ENCODE data around the gene AKT1S1. TPM values are rescaled to one million over a fixed set of nuclear protein-coding genes. Genes with fewer than 3 reads are reported as not detected.
"Not testable (repeated sequence)": the region's sequence is repeated elsewhere in the genome, so short reads cannot be mapped to it uniquely, and the experiment has no call there.

AKT1S1 gene
- total RNA-seq (10 to 100 TPM; 15.1 to 15.8 TPM), total RNA-seq (9.1 to 36.5 (median 22.3) reads per million in 172 experiments)
- polyA plus RNA-seq (2013, experiment 1 of 2) = 10.5 TPM
- 13.8 TPM for polyA plus RNA-seq (2013, experiment 2 of 2)

GRCh38 chr19:49877020-49877878 lies at the start of gene AKT1S1, which contains the start of gene TBC1D17:
Gene AKT1S1 (minus strand): TSS chr19:49877355. CDS start chr19:49873295, 4,060 bp downstream.
Gene TBC1D17 (plus strand): TSS chr19:49877702. CDS start chr19:49877724, 22 bp downstream.
- Mint-ChIP-seq H3K4me1 (ENCODE audit: low read depth) (peaks cover 18% of the 10 kb centered on the region), H3K36me3 (ENCODE audit: low read depth) (peaks cover 33% of the 10 kb centered on the region), H3K4me3 (no peak within 1 kb of the TSS), H3K9me3 (no peaks in the 10 kb centered on the region), H3K27ac (no peak within 1 kb of the TSS), H3K27me3 (no peaks in the 10 kb centered on the region)
- intact Hi-C loops (cut with DNase I, micrococcal nuclease) = loop anchor here (1.0 to 10.0 kb wide), 7 partner anchors 10 to 1242 kb away; partner anchors contain the start of genes FUZ (in 2 of the 2), AP2A1 (in 1 of the 2), ATF5 (in 1 of the 2) and DBP (in 1 of the 2)
- Histone ChIP-seq H3K27ac (ENCODE audit: low read depth in 1 of 2, low read length in 2 of 2) (peak within 1 kb of the TSS; percentile 98 to 100), H3K27me3 (ENCODE audit: control insufficient read depth in 1 of 2, insufficient read depth in 2 of 2, low read length in 2 of 2) (no peaks in the 10 kb centered on the region), H3K4me1 (ENCODE audit: insufficient read depth, low read length) (peaks cover 35% of the 10 kb centered on the region), H3K4me3 (ENCODE audit: low read length) (peak within 1 kb of the TSS; percentile 88), H3K9me3 (ENCODE audit: control insufficient read depth in 1 of 2, insufficient read depth in 1 of 2, low read length in 2 of 2) (no peaks in the 10 kb centered on the region), H3K36me3 (ENCODE audit: insufficient read depth, low read length) (peaks cover 37% of the 10 kb centered on the region)
- peak; percentile 95 to 100 (median 98) for DNase-seq
- no peak for TF ChIP-seq CTCF (IDR thresholded peaks at IDR 0.05)
- POLR2A ChIA-PET = interaction anchor here (0.6 to 3.7 kb wide), 27 partner anchors 10 to 884 kb away, joined by 3 to 63 read pairs (median 8); partner anchors contain the start of genes AP2A1, ATF5, FUZ and GYS1
- CTCF ChIA-PET = interaction anchor here (0.6 to 2.0 kb wide), 3 partner anchors 13 to 159 kb away, joined by 3 to 8 read pairs (median 3); no protein-coding TSS in a partner anchor
- peak; percentile 60 for ATAC-seq (ENCODE audit: poor library complexity)

DNA sequence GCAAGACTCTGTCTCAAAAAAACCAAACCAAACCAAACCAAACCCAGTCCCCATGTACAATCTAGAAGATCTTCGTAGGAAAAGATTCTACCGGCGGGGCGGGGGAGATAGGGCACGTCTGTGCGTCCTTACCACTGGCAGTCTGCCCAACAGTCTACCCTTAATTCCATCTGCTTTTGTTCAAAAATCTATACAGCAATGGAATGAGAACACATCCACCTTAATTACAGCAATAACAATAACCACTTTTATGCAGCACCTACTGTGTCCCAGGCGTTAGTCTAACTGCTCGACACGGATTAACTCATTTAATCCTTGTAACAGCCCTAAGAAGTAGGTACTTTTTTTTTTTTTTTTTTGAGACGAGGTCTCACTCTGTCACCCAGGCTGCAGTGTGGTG lies 49.4 kb upstream of the AKT1S1 start:
- Mint-ChIP-seq H3K27ac (no peak overlapping the region), H3K4me3 (peak overlapping the region; percentile 30), H3K4me1 (ENCODE audit: low read depth) (peaks cover 44% of the 10 kb centered on the region), H3K27me3 (peaks cover 5% of the 10 kb centered on the region), H3K9me3 (no peaks in the 10 kb centered on the region), H3K36me3 (ENCODE audit: low read depth) (peaks cover 59% of the 10 kb centered on the region)
- ATAC-seq (ENCODE audit: poor library complexity) (no peak), DNase-seq (no peak)
- POLR2A ChIA-PET = no interaction called here
- H3K27ac ChIP-seq (ENCODE audit: low read depth in 1 of 2, low read length in 2 of 2) = no peak overlapping the region
- H3K4me1 ChIP-seq (ENCODE audit: insufficient read depth, low read length) = peaks cover 86% of the 10 kb centered on the region
- CTCF ChIA-PET = no interaction called here
- no peaks in the 10 kb centered on the region for H3K27me3 ChIP-seq (ENCODE audit: control insufficient read depth in 1 of 2, insufficient read depth in 2 of 2, low read length in 2 of 2)
- TF ChIP-seq CTCF (IDR thresholded peaks at IDR 0.05) = no peak
- peaks cover 54% of the 10 kb centered on the region for H3K36me3 ChIP-seq (ENCODE audit: insufficient read depth, low read length)
- H3K9me3 ChIP-seq (ENCODE audit: control insufficient read depth in 1 of 2, insufficient read depth in 1 of 2, low read length in 2 of 2) = peaks cover 0 to 4% of the 10 kb centered on the region in 2 experiments
- H3K4me3 ChIP-seq (ENCODE audit: low read length) = no peak overlapping the region
- intact Hi-C loops (cut with DNase I, micrococcal nuclease) = loop anchor here in 1 of 2 experiments (5.0 kb wide), 1 partner anchor 49 kb away; the partner anchor contains the start of genes AKT1S1 and TBC1D17

- no peak for ATAC-seq (ENCODE audit: poor library complexity)
- Histone ChIP-seq H3K36me3 (ENCODE audit: insufficient read depth, low read length) (peaks cover 60% of the 10 kb centered on the region), H3K4me1 (ENCODE audit: insufficient read depth, low read length) (peaks cover 83% of the 10 kb centered on the region), H3K27me3 (ENCODE audit: control insufficient read depth in 1 of 2, insufficient read depth in 2 of 2, low read length in 2 of 2) (no peaks in the 10 kb centered on the region), H3K4me3 (ENCODE audit: low read length) (no peak overlapping the region), H3K9me3 (ENCODE audit: control insufficient read depth in 1 of 2, insufficient read depth in 1 of 2, low read length in 2 of 2) (peaks cover 0 to under 1% of the 10 kb centered on the region in 2 experiments), H3K27ac (ENCODE audit: low read depth in 1 of 2, low read length in 2 of 2) (no peak overlapping the region)
- no peak for DNase-seq
- ChIA-PET CTCF (no interaction called here), POLR2A (no interaction called here)
- peak overlapping the region; percentile 42 for H3K4me3 Mint-ChIP-seq
- peaks cover 70% of the 10 kb centered on the region for H3K36me3 Mint-ChIP-seq (ENCODE audit: low read depth)
- intact Hi-C loops (cut with DNase I, micrococcal nuclease) = loop anchor here in 1 of 2 experiments (5.0 kb wide), 1 partner anchor 48 kb away; the partner anchor contains the start of genes AKT1S1 and TBC1D17
- no peak for TF ChIP-seq CTCF (IDR thresholded peaks at IDR 0.05)
- H3K27ac Mint-ChIP-seq = peak overlapping the region; percentile 53
- peaks cover 5% of the 10 kb centered on the region for H3K27me3 Mint-ChIP-seq
- H3K4me1 Mint-ChIP-seq (ENCODE audit: low read depth) = peaks cover 37% of the 10 kb centered on the region
- no peaks in the 10 kb centered on the region for H3K9me3 Mint-ChIP-seq
These were observed 48.3 kb upstream of the AKT1S1 start for GRCh38 chr19:49925486-49925885.

DNA sequence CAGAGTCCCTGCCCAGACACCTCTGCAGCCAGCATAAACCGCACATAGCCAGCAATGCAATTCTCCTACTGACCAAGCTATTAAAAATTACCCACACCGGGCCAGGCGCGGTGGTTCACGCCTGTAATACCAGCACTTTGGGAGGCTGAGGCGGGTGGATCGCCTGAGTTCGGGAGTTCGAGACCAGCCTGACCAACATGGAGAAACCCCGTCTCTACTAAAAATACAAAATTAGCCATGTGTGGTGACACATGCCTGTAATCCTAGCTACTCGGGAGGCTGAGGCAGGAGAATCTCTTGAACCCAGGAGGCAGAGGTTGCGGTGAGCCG lies 47.7 kb upstream of the AKT1S1 start:
- Mint-ChIP-seq H3K4me1 (ENCODE audit: low read depth) (peaks cover 32% of the 10 kb centered on the region), H3K36me3 (ENCODE audit: low read depth) (peaks cover 70% of the 10 kb centered on the region)
- ATAC-seq (ENCODE audit: poor library complexity); H3K27ac ChIP-seq (ENCODE audit: low read depth in 1 of 2, low read length in 2 of 2); H3K27me3 Mint-ChIP-seq; CTCF ChIA-PET; H3K4me3 Mint-ChIP-seq; H3K4me3 ChIP-seq (ENCODE audit: low read length); H3K9me3 Mint-ChIP-seq; H3K27me3 ChIP-seq (ENCODE audit: control insufficient read depth in 1 of 2, insufficient read depth in 2 of 2, low read length in 2 of 2); H3K27ac Mint-ChIP-seq; H3K9me3 ChIP-seq (ENCODE audit: control insufficient read depth in 1 of 2, insufficient read depth in 1 of 2, low read length in 2 of 2); DNase-seq; POLR2A ChIA-PET: not testable (repeated sequence)
- Histone ChIP-seq H3K36me3 (ENCODE audit: insufficient read depth, low read length) (peaks cover 64% of the 10 kb centered on the region), H3K4me1 (ENCODE audit: insufficient read depth, low read length) (peaks cover 77% of the 10 kb centered on the region)
- intact Hi-C loops (cut with DNase I, micrococcal nuclease) = loop anchor here in 1 of 2 experiments (5.0 kb wide), 1 partner anchor 48 kb away; the partner anchor contains the start of genes AKT1S1 and TBC1D17
